Subcutaneous adipose tissue (tissue), 4 donors: Measurements from ENCODE around the gene PCBD2. TPM values are rescaled to one million over a fixed set of nuclear protein-coding genes. Genes with fewer than 3 reads are reported as not detected.

Experiments used
- total RNA-seq, 4 donors: library from RNA; depleted of rRNA; stranded (reverse); fragments of >200 nt; gene quantifications; one replicate each; pipeline ENCODE4 v1.1.0, GENCODE V29; 2016
- TF ChIP-seq, protein P1 (sequence below): fragments of 450-650 bp; IDR thresholded peaks from one replicate; pipeline ENCODE4 v1.5.1; 2016; ENCODE audit warnings: low read depth, mild to moderate bottlenecking, control low read depth, antibody characterized with exemption, moderate library complexity

PCBD2 gene
- total RNA-seq, 4 donors from 2014 or later: 4.6 to 7.5 (median 6.6) TPM

GRCh38 chr5:134935711-134936602 is 31.0 kb downstream of the PCBD2 start:
- TF ChIP-seq, protein P1, sequence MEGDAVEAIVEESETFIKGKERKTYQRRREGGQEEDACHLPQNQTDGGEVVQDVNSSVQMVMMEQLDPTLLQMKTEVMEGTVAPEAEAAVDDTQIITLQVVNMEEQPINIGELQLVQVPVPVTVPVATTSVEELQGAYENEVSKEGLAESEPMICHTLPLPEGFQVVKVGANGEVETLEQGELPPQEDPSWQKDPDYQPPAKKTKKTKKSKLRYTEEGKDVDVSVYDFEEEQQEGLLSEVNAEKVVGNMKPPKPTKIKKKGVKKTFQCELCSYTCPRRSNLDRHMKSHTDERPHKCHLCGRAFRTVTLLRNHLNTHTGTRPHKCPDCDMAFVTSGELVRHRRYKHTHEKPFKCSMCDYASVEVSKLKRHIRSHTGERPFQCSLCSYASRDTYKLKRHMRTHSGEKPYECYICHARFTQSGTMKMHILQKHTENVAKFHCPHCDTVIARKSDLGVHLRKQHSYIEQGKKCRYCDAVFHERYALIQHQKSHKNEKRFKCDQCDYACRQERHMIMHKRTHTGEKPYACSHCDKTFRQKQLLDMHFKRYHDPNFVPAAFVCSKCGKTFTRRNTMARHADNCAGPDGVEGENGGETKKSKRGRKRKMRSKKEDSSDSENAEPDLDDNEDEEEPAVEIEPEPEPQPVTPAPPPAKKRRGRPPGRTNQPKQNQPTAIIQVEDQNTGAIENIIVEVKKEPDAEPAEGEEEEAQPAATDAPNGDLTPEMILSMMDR: no peak

- TF ChIP-seq, protein P1: no peak
Observed at GRCh38 chr5:134937526-134937925, 32.6 kb downstream of the PCBD2 start.

DNA sequence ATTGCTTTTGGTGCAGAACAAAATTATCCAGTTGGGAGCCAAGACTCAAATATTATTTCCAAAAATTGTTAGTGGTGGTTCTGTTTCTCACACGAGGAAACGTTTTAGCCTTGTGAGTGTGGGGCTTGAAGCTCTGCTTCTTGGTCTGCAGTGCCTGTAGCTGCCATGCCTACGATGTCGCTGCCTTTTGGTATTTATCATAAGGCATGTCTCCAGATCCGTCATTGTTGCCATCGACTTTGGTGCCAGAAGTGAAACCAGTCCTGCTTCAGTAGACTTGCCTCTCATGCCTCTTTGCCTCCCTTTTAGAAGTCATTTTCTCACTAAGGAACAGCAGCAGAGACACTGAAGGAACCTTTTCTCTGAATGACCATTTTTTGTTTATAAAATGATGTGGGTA is 33.1 kb downstream of the PCBD2 start:
- TF ChIP-seq, protein P1: no peak

DNA sequence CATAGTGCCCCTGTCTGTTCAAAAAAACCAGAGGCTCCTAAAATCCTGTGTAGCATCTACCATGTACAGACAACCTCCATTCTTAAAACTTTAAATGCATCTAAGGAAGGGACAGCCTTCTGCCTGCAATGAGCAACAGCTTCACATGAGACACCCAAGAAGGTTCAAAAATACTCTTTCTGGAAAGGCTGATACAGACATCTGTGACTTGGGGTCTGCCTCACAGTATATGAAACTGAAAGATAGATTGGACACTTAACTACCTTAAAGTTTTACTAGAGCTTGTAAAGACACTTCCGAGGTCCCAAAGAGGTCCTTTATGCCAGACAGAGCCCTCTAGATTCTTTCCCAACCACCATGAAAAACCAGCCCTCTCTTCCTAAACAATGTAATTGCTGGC is 34.6 kb downstream of the PCBD2 start:
- TF ChIP-seq, protein P1: no peak

DNA sequence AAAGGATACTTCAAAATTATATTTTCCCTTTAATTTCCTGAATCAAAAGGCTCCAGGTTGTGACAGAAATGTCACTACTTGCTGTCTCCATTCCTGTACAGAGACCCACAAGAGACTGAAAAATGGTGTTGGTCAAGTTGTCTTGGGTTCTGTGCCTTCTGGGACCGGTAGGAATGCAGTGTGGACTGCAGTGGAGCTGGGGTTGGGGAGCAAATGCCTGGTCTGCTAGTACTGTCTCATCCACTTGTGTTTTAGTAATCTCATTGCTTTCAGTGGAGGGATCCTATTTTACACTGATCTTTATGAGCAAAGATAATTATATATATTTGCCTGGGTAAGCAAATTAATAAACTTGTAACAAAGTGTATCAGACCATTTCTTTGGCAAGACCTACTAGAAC is 38.6 kb downstream of the PCBD2 start:
- TF ChIP-seq, protein P1: no peak

GRCh38 chr5:134944630-134945029 is 39.7 kb downstream of the PCBD2 start:
- TF ChIP-seq, protein P1: no peak

DNA sequence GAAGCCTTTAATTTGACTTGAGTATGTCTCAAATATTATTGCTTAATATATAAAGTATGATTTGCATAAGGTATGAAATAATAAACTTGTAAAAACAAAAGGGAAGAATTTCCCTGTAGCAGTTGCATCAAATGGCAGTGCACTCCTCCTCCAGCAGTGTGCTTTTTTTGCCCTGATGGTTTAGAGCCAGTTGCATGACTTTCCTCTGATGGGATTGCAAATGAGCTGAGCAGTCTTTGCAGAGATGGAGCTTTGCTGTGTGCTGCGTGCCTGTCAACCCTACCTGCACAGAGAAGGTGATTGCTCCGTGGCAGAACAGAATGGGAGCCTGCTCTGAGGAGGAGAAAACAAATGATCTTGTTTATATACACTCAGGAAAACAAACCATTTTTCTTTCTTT is 40.1 kb downstream of the PCBD2 start:
- TF ChIP-seq, protein P1: no peak
